A172 (cell line): ENCODE results near the gene ZNRF3. TPM values are rescaled to one million over a fixed set of nuclear protein-coding genes. Genes with fewer than 3 reads are reported as not detected.

ENCODE experiments used
- DNase-seq: peaks from one replicate; pipeline ENCODE4 v3.0.0-alpha.2; 2015; ENCODE audit warnings: low spot score
- total RNA-seq: library from RNA; depleted of rRNA; stranded (reverse); fragments of >200 nt; shearing (Covaris generic); gene quantifications from 2 replicates; pipeline ENCODE4 v1.2.3, GENCODE V29; 2014; rRNA removed

Gene ZNRF3
- total RNA-seq, 1 experiment from 2014 or later = 3.8 TPM

GRCh38 chr22:29088809-29089208 is 205.4 kb downstream of the ZNRF3 start:
- DNase-seq = no peak

- DNase-seq = no peak
Measured at GRCh38 chr22:29089507-29089906, 206.1 kb downstream of the ZNRF3 start.

GRCh38 chr22:29090039-29090438 is 206.7 kb downstream of the ZNRF3 start:
- DNase-seq = no peak

GRCh38 chr22:29092243-29092642 is 208.9 kb downstream of the ZNRF3 start:
- DNase-seq = no peak

GRCh38 chr22:29093030-29093429 is 209.7 kb downstream of the ZNRF3 start:
- DNase-seq = no peak

GRCh38 chr22:29093501-29094300 is 210.3 kb downstream of the ZNRF3 start:
- peak; percentile 24 for DNase-seq

GRCh38 chr22:29095459-29095858 is 212.1 kb downstream of the ZNRF3 start:
- DNase-seq = no peak

- no peak for DNase-seq
Measured at GRCh38 chr22:29096736-29097669, 213.6 kb downstream of the ZNRF3 start.

- no peak for DNase-seq
Measured at GRCh38 chr22:29098296-29098695, 214.9 kb downstream of the ZNRF3 start.

GRCh38 chr22:29102300-29102699 is 218.9 kb downstream of the ZNRF3 start:
- DNase-seq = no peak

- DNase-seq = no peak
Measured at GRCh38 chr22:29103121-29103520, 219.7 kb downstream of the ZNRF3 start.

GRCh38 chr22:29105468-29105867 is 222.1 kb downstream of the ZNRF3 start:
- no peak for DNase-seq

- no peak for DNase-seq
Measured at GRCh38 chr22:29106839-29107238, 223.5 kb downstream of the ZNRF3 start.

Other genes with a start within 250 kb of the ZNRF3 start
- 0.45 and 5.5 TPM in 2 replicates for gene TTC28, start 203.7 kb upstream of the ZNRF3 start, total RNA-seq
- 14.3 and 27.3 TPM in 2 replicates for gene CHEK2, start 141.8 kb upstream of the ZNRF3 start, total RNA-seq
- 10.4 and 15.4 TPM in 2 replicates for gene HSCB, start 141.5 kb upstream of the ZNRF3 start, total RNA-seq
- 22.3 and 24.3 TPM in 2 replicates for gene CCDC117, start 110.9 kb upstream of the ZNRF3 start, total RNA-seq
- 47.4 and 52.1 TPM in 2 replicates for gene XBP1, start 83.0 kb upstream of the ZNRF3 start, total RNA-seq
- gene C22orf31, start 178.3 kb downstream of the ZNRF3 start, total RNA-seq = not detected in 2 replicates
- gene KREMEN1, start 189.5 kb downstream of the ZNRF3 start, total RNA-seq = 2.0 and 2.1 TPM in 2 replicates